ENCODE data around the gene ADPRH. TPM values are rescaled to one million over a fixed set of nuclear protein-coding genes. Genes with fewer than 3 reads are reported as not detected.

Gene ADPRH
- total RNA-seq, 4 donors from 2014 or later, result 10.4 to 17.8 (median 14.1) TPM

- no peaks in the 10 kb centered on the region for H3K27me3 ChIP-seq
- H3K9me3 ChIP-seq, result no peaks in the 10 kb centered on the region
- peaks cover 8 to 29% (median 22%) of the 10 kb centered on the region in 4 donors for H3K4me1 ChIP-seq
- H3K4me3 ChIP-seq, result no peak overlapping the region
- H3K36me3 ChIP-seq, result no peaks in the 10 kb centered on the region
- TF ChIP-seq CTCF (IDR thresholded peaks at IDR 0.05) (no peak), POLR2AphosphoS5 (IDR thresholded peaks at IDR 0.05) (no peak), POLR2A (IDR thresholded peaks at IDR 0.05; ENCODE audit: low read depth) (no peak), EP300 (IDR thresholded peaks at IDR 0.05) (no peak)
- 82% methylated on average over 8 of the region's 8 CpGs for WGBS
- intact Hi-C loops (cut with DNase I), result no loop called here
- no peak overlapping the region for H3K27ac ChIP-seq (replicated peaks in 1 of 4)
- no peak for DNase-seq (ENCODE audit: extremely low spot score)
Observed at GRCh38 chr3:119625451-119626153, 46.3 kb downstream of the ADPRH start.

GRCh38 chr3:119626196-119626595 lies 46.9 kb downstream of the ADPRH start:
- Histone ChIP-seq H3K4me3 (no peak overlapping the region), H3K4me1 (peaks cover 11 to 32% (median 22%) of the 10 kb centered on the region in 4 donors), H3K9me3 (no peaks in the 10 kb centered on the region), H3K27ac (replicated peaks in 1 of 4) (no peak overlapping the region), H3K36me3 (no peaks in the 10 kb centered on the region), H3K27me3 (no peaks in the 10 kb centered on the region)
- no peak for TF ChIP-seq POLR2AphosphoS5 (IDR thresholded peaks at IDR 0.05)
- no peak for TF ChIP-seq POLR2A (IDR thresholded peaks at IDR 0.05; ENCODE audit: low read depth)
- no peak for TF ChIP-seq CTCF (IDR thresholded peaks at IDR 0.05)
- no peak for TF ChIP-seq EP300 (IDR thresholded peaks at IDR 0.05)
- intact Hi-C loops (cut with DNase I), result no loop called here
- no peak for DNase-seq (ENCODE audit: extremely low spot score)
- WGBS, result 100% methylated on average over 1 of the region's 1 CpG

GRCh38 chr3:119627461-119627860 lies 48.2 kb downstream of the ADPRH start:
- Histone ChIP-seq H3K36me3 (no peaks in the 10 kb centered on the region), H3K9me3 (no peaks in the 10 kb centered on the region), H3K4me3 (no peak overlapping the region), H3K27me3 (no peaks in the 10 kb centered on the region), H3K4me1 (peaks cover 11 to 42% (median 22%) of the 10 kb centered on the region in 4 donors), H3K27ac (replicated peaks in 1 of 4) (peak overlapping the region; percentile 3 to 41 (median 14))
- intact Hi-C loops (cut with DNase I), result no loop called here
- no peak for DNase-seq (ENCODE audit: extremely low spot score)
- WGBS, result 62% methylated on average over 8 of the region's 8 CpGs
- TF ChIP-seq EP300 (IDR thresholded peaks at IDR 0.05) (no peak), POLR2AphosphoS5 (IDR thresholded peaks at IDR 0.05) (no peak), POLR2A (IDR thresholded peaks at IDR 0.05; ENCODE audit: low read depth) (no peak)

GRCh38 chr3:119628390-119628789 lies 49.1 kb downstream of the ADPRH start:
- peaks cover 11 to 42% (median 22%) of the 10 kb centered on the region in 4 donors for H3K4me1 ChIP-seq
- WGBS, result 76% methylated on average over 4 of the region's 4 CpGs
- H3K9me3 ChIP-seq, result no peaks in the 10 kb centered on the region
- H3K27ac ChIP-seq (replicated peaks in 1 of 4), result peak overlapping the region in 2 of 4 donors; percentile 10 to 18
- H3K4me3 ChIP-seq, result no peak overlapping the region
- no peak for TF ChIP-seq POLR2AphosphoS5 (IDR thresholded peaks at IDR 0.05)
- TF ChIP-seq EP300 (IDR thresholded peaks at IDR 0.05), result no peak
- no peak for DNase-seq (ENCODE audit: extremely low spot score)
- no peaks in the 10 kb centered on the region for H3K27me3 ChIP-seq
- H3K36me3 ChIP-seq, result no peaks in the 10 kb centered on the region
- intact Hi-C loops (cut with DNase I), result no loop called here

- DNase-seq (ENCODE audit: extremely low spot score), result no peak
- H3K27me3 ChIP-seq, result no peaks in the 10 kb centered on the region
- no peaks in the 10 kb centered on the region for H3K36me3 ChIP-seq
- WGBS, result 53% methylated on average over 1 of the region's 1 CpG
- no peak for TF ChIP-seq POLR2A (IDR thresholded peaks at IDR 0.05; ENCODE audit: low read depth)
- TF ChIP-seq POLR2AphosphoS5 (IDR thresholded peaks at IDR 0.05), result peak; percentile 49 to 52
- peak overlapping the region in 3 of 4 donors; percentile 10 to 40 (median 18) for H3K27ac ChIP-seq (replicated peaks in 1 of 4)
- intact Hi-C loops (cut with DNase I), result no loop called here
- no peak overlapping the region for H3K4me3 ChIP-seq
- H3K9me3 ChIP-seq, result no peaks in the 10 kb centered on the region
- peaks cover 11 to 42% (median 22%) of the 10 kb centered on the region in 4 donors for H3K4me1 ChIP-seq
Observed at GRCh38 chr3:119628816-119629445, 49.6 kb downstream of the ADPRH start.

- Histone ChIP-seq H3K4me1 (peaks cover 11 to 43% (median 23%) of the 10 kb centered on the region in 4 donors), H3K9me3 (no peaks in the 10 kb centered on the region), H3K36me3 (no peaks in the 10 kb centered on the region), H3K4me3 (no peak overlapping the region), H3K27ac (replicated peaks in 1 of 4) (peak overlapping the region; percentile 2 to 53 (median 34)), H3K27me3 (no peaks in the 10 kb centered on the region)
- TF ChIP-seq POLR2A (IDR thresholded peaks at IDR 0.05; ENCODE audit: low read depth), result no peak
- peak in 1 of 2 donors; percentile 16 for TF ChIP-seq POLR2AphosphoS5 (IDR thresholded peaks at IDR 0.05)
- no peak for DNase-seq (ENCODE audit: extremely low spot score)
- WGBS, result 73% methylated on average over 8 of the region's 8 CpGs
- intact Hi-C loops (cut with DNase I), result no loop called here
Observed at GRCh38 chr3:119630128-119630879, 51.0 kb downstream of the ADPRH start.

Measured in esophagus muscularis mucosa (tissue), 4 donors.